ENCODE data around the gene ADAM23. TPM values are rescaled to one million over a fixed set of nuclear protein-coding genes. Genes with fewer than 3 reads are reported as not detected.

The ADAM23 gene
- total RNA-seq, 1 donor from 2014 or later: 16.3 TPM

- peak; percentile 44 for ATAC-seq
These were observed 199.0 kb downstream of the ADAM23 start, which contains the start of gene FAM237A for GRCh38 chr2:206642075-206643025. TSS of gene FAM237A (plus strand) at chr2:206642487. CDS start at chr2:206644237, 1,750 bp downstream.

DNA sequence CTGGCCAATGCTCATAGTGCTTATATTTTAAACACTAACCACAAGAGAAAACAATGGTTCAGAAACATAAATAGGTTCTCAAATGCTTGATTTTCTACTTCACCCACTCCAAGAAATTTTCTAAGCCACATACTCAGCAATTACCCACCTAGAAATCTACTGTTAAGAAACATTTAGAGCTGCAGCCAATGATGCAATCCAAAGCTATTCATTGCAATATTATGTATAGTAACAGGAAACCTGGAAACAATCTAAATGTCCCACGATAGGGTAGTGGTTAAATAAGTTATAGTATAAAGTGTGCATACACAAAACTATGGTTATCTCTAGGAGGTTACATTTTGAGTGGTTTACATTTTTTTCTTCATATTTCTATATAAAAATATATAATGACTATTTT, 204.7 kb downstream of the ADAM23 start:
- ATAC-seq: no peak

DNA sequence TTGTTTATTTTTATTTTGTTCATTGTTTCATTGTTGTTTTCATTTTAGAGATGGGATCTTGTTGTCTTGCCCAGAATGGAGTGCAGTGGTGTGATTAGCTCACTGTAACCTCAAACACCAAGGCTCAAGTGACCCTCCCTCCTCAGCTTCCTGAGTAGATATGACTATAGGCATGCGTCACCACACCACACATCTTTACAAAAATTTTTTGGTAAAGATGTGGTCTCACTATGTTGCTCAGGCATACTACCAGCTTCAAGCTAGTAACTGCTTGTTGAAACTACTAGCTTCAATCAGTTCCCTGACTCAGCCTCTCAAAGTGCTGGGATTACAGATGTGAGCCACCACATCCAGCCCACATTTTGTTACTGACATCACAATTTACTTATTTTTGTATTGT, 213.8 kb downstream of the ADAM23 start:
- no peak for ATAC-seq

DNA sequence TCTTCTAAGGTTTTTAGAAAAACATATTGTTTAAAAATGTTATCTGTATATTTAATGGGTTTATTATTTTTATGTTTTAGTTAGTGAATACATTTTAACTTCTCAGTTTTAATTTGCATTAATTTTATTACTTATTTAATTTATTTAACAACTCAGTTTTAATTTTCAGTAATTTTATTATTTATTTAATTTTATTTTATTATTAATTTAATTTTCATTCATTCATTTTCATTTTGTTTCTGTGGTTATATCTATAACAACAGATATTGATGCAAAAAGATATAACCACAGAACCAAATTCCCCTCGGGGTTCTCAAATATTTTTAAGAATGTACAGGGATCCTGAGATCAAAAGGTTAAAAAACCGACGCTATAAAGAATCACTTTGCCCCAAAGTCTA, 221.9 kb downstream of the ADAM23 start:
- no peak for ATAC-seq

Other genes with a start within 250 kb of the ADAM23 start
- gene ZDBF2, start 168.9 kb upstream of the ADAM23 start, total RNA-seq: 5.6 TPM
- gene FAM237A, start 199.0 kb downstream of the ADAM23 start, total RNA-seq: not detected